NCI-H2171 treated with DMSO at 0.1 percent for 48 hours (cell line): Measurements from ENCODE around the gene EIF4EBP3.
"Not testable (repeated sequence)": the region's sequence is repeated elsewhere in the genome, so short reads cannot be mapped to it uniquely, and the experiment has no call there.

Experiments
- DNase-seq: peaks from one replicate; lab custom pipeline; 2025; lab: John Stamatoyannopoulos, UW

Gene EIF4EBP3

DNA sequence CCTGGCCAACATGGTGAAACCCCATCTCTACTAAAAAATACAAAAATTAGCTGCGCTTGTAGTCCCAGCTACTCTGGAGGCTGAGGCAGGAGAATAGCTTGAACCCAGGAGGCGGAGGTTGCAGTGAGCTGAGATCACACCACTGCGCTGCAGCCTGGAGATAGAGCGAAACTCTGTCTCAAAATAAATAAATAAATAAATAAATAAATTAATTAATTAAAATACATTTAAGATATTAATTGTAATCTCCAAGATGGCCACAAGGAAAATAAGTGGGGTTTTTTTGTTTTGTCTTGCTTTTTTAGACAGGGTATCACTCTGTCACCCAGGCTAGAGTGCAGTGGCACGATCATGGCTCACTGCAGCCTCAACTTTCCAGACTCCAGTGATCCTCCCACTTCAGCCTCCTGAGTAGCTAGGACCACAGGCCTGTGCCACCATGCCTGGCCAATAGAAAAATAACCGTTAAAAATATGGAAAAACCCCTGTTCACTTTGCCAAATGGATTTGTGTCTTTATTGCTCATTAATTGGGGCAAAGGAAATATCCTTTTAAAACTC, 31.8 kb downstream of the EIF4EBP3 start:
- DNase-seq = not testable (repeated sequence)

DNA sequence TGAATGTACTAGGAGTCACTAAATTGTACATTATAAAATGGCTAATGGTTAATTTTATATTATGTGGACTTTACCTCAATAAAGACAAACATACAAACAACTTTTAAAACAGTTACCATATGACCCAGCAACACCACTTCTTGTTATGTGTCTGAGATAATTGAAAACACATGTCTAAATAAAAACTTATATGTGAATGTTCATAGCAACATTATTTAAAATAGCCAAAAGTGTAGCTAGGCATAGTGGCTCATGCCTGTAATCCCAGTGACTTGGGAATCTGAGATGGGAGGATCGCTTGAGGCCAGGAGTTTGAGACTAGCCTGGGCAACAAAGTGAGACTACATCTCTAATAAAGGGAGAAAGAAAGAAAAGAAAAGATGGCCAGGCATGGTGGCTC, 40.0 kb downstream of the EIF4EBP3 start:
- no peak for DNase-seq

DNA sequence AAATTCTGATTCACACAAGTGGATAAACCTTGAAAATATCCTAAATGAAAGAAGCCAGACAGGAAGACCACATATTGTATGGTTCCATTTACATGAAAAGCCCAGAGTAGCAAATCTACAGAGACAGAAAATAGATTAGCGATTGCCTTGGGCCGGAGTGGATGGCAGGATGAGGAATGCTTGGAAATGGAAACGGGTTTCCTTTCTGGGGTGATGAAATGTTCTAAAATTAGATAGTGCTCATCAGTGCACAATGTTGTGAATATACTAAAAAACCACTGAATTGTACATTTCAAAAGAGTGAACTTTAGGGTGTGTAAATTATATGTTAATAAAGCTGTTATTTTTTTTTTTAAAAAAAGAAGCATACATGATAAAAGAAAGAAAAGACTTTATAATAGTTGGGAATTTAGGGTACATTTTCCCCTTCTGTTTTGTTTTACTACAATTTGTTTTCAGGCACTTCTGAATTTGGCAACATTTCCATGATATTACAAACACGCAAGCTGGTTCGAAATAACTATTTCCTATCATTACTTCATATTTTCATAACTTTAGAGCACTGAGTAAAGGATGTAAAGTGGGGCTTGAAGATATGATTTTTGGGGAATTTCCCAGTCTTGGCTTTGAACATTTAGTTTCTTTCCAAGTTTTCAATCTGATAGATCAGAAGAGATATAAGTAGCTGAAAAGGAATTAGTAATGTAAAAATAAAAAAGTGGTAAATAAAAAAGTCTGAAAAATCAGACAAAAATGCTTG, 41.0 kb downstream of the EIF4EBP3 start:
- no peak for DNase-seq

DNA sequence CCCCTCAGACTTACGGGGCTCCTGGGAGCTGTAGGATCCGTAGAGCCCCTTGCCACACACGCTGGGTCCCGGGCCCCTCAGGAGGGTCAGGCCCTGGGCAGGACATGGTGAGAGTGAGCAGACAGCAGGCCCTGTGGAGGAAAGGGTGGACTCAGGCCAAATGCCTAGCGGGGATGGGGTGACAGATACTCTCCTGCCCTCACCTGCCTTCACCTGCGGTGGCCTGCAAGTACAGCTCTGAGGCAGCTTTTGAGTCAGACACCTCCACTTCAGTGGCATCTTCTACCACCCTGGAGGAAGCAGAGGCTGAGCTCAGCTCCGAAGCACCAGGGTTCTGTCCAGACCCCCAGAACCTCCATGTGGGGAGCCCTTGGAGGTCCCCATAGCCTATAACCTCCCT, 43.4 kb downstream of the EIF4EBP3 start:
- DNase-seq = no peak

DNA sequence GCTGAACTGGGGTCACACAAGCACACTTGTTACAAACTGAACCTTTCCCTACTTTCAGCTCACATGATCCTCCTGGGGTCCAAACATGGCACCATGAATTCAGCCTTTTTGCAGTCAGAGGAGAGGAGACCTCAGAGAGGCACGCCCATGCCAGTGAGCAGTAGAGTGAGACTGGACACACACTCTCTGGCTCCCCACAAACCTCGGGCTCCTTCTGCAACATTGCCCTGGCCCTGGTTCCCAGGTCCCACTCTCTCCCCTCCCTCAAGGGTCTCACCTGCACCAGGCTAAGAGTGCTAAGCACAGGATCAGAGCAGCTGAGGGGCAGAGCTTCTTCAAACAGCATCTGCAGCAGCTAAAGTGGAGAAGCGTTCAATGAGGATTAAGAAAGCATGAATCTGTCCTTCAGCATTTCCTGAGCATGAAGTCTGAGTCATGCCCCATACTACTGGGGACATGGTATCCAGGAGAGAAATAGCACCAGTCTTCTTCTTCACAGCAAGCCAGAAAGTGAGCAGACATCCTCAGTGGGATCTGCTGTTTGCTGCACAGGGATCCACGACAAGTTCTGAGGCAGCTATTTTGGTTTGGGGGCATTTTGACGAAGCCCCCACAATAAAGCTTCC, 44.4 kb downstream of the EIF4EBP3 start:
- DNase-seq = no peak

DNA sequence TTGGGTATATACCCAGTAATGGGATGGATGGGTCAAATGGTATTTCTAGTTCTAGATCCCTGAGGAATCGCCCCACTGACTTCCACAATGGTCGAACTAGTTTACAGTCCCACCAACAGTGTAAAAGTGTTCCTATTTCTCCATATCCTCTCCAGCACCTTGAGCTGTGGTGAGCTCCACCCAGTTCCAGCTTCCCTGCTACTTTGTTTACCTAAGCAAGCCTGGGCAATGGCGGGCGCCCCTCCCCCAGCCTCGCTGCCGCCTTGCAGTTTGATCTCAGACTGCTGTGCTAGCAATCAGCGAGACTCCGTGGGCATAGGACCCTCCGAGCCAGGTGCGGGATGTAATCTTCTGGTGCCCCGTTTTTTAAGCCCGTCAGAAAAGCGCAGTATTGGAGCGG, 45.6 kb downstream of the EIF4EBP3 start:
- DNase-seq = not testable (repeated sequence)

DNA sequence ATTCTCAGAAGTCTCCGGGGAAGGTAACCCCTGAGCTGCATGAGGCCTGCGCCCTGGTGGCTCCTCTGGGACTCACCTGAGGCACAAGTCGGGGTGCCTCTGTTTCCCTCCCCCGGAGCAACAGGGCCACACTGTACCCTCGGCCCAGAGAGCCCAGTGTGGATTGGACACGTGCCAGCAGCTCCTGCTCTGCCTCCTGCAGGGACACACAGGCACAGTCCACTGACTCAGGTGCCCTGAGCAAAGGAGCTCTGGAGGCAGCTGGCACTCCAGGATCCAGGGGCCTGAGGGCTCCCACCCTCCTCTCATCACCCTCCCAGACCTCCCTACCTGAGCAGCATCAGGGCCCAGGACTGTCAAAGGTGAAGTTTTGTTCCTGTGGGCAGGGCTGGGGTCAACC, 46.7 kb downstream of the EIF4EBP3 start:
- no peak for DNase-seq

DNA sequence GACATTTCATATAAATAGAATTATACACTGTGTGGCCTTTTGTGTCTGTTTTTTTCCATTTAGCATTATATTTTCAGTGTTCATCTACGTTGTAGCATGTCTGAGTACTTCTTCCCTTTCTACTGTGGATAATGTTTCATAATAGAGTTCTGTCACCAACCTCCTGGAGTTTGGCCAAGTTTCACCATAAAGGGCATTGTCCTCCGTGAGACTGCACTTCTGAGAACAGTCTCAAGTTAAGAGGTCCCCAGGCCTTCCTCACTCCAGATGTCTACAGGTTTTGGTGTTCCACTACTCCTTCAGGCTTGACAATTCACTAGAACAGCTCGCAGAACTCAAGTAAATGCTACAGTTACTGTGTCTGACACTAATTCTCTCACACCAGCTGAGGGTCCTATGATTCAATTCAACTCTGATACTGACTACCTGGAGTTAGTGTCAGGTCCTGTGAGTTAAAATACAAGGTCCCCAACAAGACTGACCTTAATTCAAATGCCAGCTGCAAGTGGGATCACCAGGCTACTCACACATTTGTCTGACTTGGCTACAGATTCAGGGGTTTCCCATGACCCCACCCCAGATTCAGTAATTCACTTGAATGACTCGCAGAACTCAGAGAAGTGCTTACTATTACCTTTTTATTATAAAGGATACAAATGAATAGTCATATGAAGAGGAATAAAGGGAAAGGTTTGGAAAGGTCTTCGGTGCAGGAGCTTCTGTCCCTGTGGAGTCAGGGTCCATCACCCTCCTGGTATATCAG, 48.3 kb downstream of the EIF4EBP3 start:
- peak; percentile 13 for DNase-seq

DNA sequence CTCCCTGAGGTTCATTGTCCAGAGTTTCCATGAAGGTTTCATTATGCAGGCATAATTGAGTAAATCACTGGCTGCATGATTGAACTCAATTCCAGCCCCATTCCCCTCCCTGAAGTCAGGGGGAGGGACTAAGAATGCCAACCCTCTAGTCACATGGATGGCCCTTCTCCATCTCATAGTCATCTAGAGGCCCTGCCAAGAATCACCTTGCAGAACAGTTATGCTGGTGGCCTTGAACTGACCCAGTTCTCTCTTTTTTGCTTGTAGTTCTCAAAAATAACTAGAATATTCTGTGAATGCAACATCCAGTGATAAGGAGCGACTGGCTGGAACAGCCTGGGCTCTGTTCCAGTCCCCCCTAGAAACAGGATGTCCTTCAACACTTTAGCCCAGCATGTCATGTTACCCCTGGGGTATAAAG, 48.9 kb downstream of the EIF4EBP3 start:
- no peak for DNase-seq

DNA sequence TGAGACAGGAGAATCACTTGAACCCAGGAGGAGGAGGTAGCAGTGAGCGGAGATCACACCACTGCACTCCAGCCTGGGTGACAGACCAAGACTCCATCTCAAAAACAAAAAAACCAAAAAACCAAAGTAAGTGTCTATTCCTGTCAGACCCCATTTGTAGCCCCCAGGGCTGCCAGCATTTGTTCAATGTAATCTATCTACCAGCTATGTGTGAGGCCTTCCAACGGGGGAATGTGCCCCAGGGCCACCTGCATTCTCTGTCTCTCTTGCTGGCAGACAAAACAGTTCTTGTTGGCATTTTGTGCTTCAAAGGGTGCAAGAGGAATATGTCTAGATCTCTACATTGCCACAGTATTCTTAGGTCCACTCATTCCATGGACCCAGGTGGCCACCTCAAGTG, 51.4 kb downstream of the EIF4EBP3 start:
- no peak for DNase-seq
